ENCODE results near the gene PTPN1.
A peak's percentile ranks its signal among the peaks of the same experiment; 100 is the strongest.

PTPN1 gene

DNA sequence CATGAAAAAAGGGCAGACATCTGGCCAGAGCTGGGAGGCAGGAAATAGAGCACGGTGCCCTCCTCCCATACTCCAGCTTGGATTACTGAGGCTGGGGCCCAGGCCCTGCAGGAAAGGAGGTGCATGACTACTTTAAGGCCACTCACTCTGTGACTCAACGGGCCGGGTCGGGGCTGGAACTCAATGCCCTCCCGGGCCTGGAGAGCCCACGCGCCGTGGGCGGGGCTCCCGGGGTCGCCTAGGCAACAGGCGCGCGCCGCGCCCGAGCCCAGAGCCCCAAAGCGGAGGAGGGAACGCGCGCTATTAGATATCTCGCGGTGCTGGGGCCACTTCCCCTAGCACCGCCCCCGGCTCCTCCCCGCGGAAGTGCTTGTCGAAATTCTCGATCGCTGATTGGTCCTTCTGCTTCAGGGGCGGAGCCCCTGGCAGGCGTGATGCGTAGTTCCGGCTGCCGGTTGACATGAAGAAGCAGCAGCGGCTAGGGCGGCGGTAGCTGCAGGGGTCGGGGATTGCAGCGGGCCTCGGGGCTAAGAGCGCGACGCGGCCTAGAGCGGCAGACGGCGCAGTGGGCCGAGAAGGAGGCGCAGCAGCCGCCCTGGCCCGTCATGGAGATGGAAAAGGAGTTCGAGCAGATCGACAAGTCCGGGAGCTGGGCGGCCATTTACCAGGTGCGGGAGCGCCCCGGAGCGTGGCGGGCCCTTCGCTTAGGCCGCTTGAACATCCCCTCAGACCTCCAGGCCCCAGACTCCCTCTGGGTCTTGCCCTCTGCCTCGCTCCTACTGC is at the start of gene PTPN1:
Gene PTPN1 (plus strand): TSS at position 461 of the 783 bp plus-strand sequence. CDS start 145 bp downstream, at position 606.
- H3K4me3 ChIP-seq (ENCODE audit: low read depth, low read length), result peak within 1 kb of the TSS; percentile 95
- DNase-seq (ENCODE audit: low read depth), result peak; percentile 97
- in situ Hi-C loops (cut with HindIII; ENCODE audit: low sequenced_read_pairs), result loop anchor here (5.0 kb wide), 1 partner anchor 52 kb away; no protein-coding TSS in a partner anchor
- TF ChIP-seq, protein P1, sequence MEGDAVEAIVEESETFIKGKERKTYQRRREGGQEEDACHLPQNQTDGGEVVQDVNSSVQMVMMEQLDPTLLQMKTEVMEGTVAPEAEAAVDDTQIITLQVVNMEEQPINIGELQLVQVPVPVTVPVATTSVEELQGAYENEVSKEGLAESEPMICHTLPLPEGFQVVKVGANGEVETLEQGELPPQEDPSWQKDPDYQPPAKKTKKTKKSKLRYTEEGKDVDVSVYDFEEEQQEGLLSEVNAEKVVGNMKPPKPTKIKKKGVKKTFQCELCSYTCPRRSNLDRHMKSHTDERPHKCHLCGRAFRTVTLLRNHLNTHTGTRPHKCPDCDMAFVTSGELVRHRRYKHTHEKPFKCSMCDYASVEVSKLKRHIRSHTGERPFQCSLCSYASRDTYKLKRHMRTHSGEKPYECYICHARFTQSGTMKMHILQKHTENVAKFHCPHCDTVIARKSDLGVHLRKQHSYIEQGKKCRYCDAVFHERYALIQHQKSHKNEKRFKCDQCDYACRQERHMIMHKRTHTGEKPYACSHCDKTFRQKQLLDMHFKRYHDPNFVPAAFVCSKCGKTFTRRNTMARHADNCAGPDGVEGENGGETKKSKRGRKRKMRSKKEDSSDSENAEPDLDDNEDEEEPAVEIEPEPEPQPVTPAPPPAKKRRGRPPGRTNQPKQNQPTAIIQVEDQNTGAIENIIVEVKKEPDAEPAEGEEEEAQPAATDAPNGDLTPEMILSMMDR (IDR thresholded peaks at IDR 0.05; ENCODE audit: low read depth, low read length, missing control alignments), result no peak

DNA sequence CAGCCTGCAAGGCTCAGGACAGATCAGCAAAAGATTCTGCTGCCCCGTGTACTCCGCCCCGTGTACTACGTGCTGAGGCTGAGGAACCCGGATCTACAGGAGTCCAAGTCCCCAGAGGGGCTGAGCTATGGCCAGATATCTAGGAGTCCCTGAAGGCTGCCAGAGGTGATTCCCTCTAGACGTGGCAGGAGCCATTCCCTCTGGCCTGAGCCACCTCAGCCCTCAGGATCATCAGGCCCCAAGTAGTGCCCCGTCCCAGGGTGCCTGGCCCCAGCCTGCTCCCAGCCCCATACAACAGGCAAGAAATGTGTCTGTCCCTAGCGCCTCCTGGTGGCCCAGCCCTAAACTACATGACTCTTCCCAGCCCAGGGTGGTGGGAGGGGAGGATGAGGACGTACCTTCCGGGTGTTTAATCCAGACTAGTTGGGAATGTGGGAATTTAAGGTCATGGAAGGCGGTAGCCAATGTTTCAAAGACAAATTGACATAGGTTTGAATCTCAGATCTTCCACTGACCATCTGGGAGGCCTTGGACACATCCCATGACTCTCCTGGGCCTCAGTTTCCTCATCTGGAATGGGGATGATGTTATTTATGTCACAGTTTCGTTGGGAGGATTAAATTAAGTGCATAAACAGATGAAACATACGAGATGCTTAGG is 49.4 kb upstream of the PTPN1 start:
- H3K4me3 ChIP-seq (ENCODE audit: low read depth, low read length), result no peak overlapping the region
- DNase-seq (ENCODE audit: low read depth), result no peak
- TF ChIP-seq, protein P1 (IDR thresholded peaks at IDR 0.05; ENCODE audit: low read depth, low read length, missing control alignments), result peak; percentile 90
- in situ Hi-C loops (cut with HindIII; ENCODE audit: low sequenced_read_pairs), result loop anchor here (10.0 kb wide), 1 partner anchor 176 kb away; no protein-coding TSS in a partner anchor

DNA sequence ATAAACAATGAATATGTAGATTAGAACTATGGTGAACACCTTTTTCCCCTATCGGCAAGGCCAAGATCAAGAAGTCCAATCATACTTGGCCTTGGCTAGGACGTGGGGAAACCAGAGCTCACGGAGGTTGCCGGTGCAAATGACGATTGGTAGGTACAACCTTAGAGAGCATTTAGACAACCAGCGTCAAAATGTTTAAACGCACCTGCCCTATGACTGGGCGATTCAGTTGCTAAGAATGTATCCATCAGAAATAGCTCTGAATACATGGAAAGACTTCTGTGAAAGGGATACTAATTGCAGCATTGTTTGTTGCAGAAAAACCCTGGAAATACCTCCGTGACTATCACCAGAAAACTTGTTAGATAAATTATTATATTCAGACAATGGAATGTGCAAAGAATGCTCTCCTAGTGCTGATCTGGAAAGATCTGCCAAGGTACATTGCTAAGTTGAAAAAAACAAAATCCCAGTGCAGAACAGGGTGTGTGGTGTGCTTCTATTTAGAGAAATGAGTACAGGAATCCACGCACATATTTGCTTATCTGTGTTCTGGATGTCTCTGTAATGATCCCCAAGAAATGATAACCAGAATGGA is 48.0 kb upstream of the PTPN1 start:
- TF ChIP-seq, protein P1 (IDR thresholded peaks at IDR 0.05; ENCODE audit: low read depth, low read length, missing control alignments), result no peak
- no peak overlapping the region for H3K4me3 ChIP-seq (ENCODE audit: low read depth, low read length)
- in situ Hi-C loops (cut with HindIII; ENCODE audit: low sequenced_read_pairs), result loop anchor here (10.0 kb wide), 1 partner anchor 177 kb away; no protein-coding TSS in a partner anchor
- DNase-seq (ENCODE audit: low read depth), result no peak

DNA sequence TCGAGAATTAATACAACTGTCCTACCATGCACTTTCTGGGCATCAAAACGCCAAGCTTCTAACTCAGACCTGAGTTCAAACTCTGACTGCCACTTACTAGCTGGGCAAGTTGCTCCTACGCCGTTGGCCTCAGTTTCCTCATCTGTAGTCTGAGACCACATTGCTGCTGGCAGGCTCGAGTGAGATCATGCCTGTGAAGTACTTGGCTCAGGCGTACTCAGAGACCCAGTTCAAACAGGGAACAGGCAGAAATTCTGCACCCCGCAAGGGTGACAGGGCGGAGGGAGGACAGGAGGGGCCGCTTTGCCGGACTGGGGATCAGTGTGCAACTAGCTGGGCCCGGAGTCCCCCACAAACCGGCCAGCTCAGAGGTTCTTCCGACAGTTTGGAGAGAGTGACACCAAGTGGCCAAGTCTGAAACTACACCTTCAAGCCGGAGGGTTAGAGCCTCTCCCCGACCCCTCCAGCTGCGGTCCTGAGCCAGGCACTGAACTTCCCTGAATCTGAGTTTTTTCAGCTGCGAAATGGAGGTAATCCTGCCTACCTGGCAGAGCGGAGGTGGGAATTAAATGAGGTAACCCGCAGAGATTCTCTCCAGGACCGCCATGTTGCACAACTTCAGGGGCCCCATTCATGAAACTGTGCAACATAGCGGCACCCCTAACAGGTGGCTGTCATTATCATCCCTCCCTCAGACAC is 46.0 kb upstream of the PTPN1 start:
- no peak overlapping the region for H3K4me3 ChIP-seq (ENCODE audit: low read depth, low read length)
- TF ChIP-seq, protein P1 (IDR thresholded peaks at IDR 0.05; ENCODE audit: low read depth, low read length, missing control alignments), result peak; percentile 66
- in situ Hi-C loops (cut with HindIII; ENCODE audit: low sequenced_read_pairs), result loop anchor here (10.0 kb wide), 1 partner anchor 179 kb away; no protein-coding TSS in a partner anchor
- no peak for DNase-seq (ENCODE audit: low read depth)

DNA sequence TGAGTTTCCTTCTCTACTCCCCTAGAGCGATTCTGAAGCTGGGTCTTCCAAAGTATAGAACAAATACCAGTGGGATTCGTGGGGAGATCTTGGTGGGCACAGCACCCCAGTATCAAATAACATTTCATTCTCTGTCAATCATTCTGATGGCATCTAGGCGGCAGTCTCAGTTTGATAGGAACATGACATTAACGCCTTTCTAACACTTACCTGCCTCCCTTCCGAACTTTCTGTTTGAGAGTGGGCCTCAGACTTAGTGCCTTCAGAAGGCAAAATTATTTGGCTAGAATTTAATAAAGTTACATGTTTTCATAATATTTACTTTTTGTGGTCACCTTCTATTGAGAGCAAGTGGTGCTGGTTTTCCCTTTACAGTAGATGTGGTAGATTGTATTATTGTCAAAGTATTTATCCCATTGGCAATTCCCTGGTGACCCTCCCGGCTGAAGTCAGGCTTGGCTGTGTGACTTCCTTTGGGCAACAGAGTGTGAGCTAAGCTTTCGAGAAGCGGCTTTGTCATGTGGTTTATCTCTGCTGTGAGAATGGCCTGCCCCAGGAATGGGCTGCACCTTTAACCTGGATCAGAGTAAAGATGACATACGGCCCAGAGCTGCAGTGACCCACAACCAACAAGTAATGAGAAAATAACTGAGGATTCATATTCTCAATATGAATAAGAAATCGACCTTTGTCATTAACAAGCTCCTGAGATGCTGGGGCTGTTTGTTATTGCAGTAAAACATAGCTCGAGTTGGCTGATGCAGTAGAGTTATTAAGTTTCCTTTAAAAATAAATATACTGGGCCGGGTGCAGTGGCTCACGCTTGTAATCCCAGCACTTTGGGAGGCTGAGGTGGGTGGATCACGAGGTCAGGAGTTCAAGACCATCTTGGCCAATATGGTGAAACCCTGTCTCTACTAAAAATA is 45.2 kb upstream of the PTPN1 start:
- no peak for DNase-seq (ENCODE audit: low read depth)
- H3K4me3 ChIP-seq (ENCODE audit: low read depth, low read length), result no peak overlapping the region
- in situ Hi-C loops (cut with HindIII; ENCODE audit: low sequenced_read_pairs), result loop anchor here (10.0 kb wide), 1 partner anchor 180 kb away; no protein-coding TSS in a partner anchor
- TF ChIP-seq, protein P1 (IDR thresholded peaks at IDR 0.05; ENCODE audit: low read depth, low read length, missing control alignments), result no peak

Measured in astrocyte of the cerebellum (primary cell).